ENCODE data around the gene SEMA4B. TPM values are rescaled to one million over a fixed set of nuclear protein-coding genes. Genes with fewer than 3 reads are reported as not detected.
"Not testable (repeated sequence)": the region's sequence is repeated elsewhere in the genome, so short reads cannot be mapped to it uniquely, and the experiment has no call there.

SEMA4B gene
- total RNA-seq, 4 donors from 2014 or later, result 115 to 193 (median 134) TPM

DNA sequence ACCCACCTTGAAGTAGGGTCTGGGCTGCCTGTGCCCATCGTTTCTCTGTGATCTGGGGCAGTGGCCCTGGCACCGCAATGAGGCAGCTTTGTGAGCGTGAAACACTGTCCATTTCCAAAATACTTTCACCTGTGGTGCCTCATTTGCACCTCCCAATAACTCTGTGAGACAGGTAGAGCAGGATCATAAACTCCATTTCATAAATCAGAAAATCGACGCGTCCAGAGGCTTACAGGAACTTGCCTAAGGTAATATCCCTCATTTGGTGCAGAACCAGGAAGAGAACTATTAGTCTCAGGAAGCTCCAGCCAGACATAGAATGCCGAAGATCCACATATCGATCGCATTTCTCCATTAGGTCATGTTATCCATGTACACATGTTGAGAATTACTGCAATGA, 38.2 kb upstream of the SEMA4B start:
- Histone ChIP-seq H3K36me3 (no peaks in the 10 kb centered on the region), H3K27ac (peak overlapping the region; percentile 82 to 89 (median 87)), H3K27me3 (no peaks in the 10 kb centered on the region), H3K4me3 (no peak overlapping the region), H3K4me1 (peaks cover 37 to 89% (median 68%) of the 10 kb centered on the region in 4 donors), H3K9me3 (no peaks in the 10 kb centered on the region)
- no peak for TF ChIP-seq EP300 (IDR thresholded peaks at IDR 0.05; ENCODE audit: low read depth)
- TF ChIP-seq POLR2A (IDR thresholded peaks at IDR 0.05), result no peak
- TF ChIP-seq CTCF (IDR thresholded peaks at IDR 0.05), result no peak
- TF ChIP-seq POLR2AphosphoS5 (IDR thresholded peaks at IDR 0.05), result no peak
- in situ Hi-C loops (cut with MboI; ENCODE audit: low pct_ligation_motif_present in 1 of 4, low pct_unique_long_range_greater_than_20kb in 1 of 4, low sequenced_read_pairs in 3 of 4) (loop anchor here in 1 of 4 donors (10.0 kb wide), 1 partner anchor 52 kb away; no protein-coding TSS in a partner anchor), intact Hi-C loops (cut with DNase I; ENCODE audit: low total_unique reads) (no loop called here)
- 51 to 63% methylated on average over 6 to 9 of the region's 9 CpGs for WGBS, 2 donors (ENCODE audit: low coverage in 1 of 2)
- DNase-seq, result no peak

DNA sequence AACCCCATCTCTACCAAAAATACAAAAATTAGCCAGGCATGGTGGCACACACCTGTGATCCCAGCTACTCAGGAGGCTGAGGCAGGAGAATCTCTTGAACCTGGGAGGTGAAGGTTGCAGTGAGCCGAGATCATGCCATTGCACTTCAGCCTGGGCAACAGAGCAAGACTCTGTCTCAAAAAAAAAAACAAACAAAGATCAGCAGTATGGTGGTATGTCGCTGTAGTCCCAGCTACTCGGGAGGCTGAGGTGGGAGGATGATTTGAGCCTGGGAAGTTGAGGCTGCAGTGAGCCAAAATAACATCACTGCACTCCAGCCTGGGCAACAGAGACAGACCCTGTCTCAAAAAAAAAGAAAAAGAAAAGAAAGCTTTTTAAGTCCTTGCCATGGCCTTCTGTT, 36.9 kb upstream of the SEMA4B start:
- H3K4me1 ChIP-seq, result peaks cover 26 to 83% (median 57%) of the 10 kb centered on the region in 4 donors
- in situ Hi-C loops (cut with MboI; ENCODE audit: low pct_ligation_motif_present in 1 of 4, low pct_unique_long_range_greater_than_20kb in 1 of 4, low sequenced_read_pairs in 3 of 4), result loop anchor here in 1 of 4 donors (10.0 kb wide), 1 partner anchor 51 kb away; no protein-coding TSS in a partner anchor
- H3K9me3 ChIP-seq; H3K4me3 ChIP-seq; intact Hi-C loops (cut with DNase I; ENCODE audit: low total_unique reads); H3K36me3 ChIP-seq; DNase-seq; H3K27me3 ChIP-seq: not testable (repeated sequence)
- 98% methylated on average over 3 of the region's 3 CpGs; no CpG with 5 or more reads in 1 of the 2 donors for WGBS, 2 donors (ENCODE audit: low coverage in 1 of 2)
- H3K27ac ChIP-seq, result peak overlapping the region in 3 of 4 donors; percentile 82 to 89 (median 82)

DNA sequence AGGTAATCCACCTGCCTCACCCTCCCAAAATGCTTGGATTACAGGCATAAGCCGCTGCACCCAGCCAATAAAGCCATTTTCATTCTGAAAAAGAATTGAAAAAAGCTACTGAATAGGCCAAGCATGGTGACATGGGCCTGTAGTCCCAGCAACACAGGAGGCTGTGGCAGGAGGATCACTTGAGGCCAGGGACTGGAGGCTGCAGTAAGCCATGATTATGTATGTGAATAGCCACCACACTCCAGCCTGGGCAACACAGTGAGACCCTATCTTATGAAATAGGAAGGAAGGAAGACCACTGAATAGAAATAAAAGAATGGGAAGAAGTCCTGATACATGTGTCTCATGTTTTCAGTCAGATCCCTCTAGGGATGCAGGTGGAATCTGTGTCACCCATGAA, 36.0 kb upstream of the SEMA4B start:
- Histone ChIP-seq H3K27ac (peak overlapping the region; percentile 82 to 89 (median 83)), H3K4me1 (peaks cover 19 to 74% (median 49%) of the 10 kb centered on the region in 4 donors), H3K27me3 (no peaks in the 10 kb centered on the region), H3K4me3 (no peak overlapping the region), H3K9me3 (no peaks in the 10 kb centered on the region), H3K36me3 (no peaks in the 10 kb centered on the region)
- intact Hi-C loops (cut with DNase I; ENCODE audit: low total_unique reads), result no loop called here
- DNase-seq, result no peak
- TF ChIP-seq EP300 (IDR thresholded peaks at IDR 0.05; ENCODE audit: low read depth) (no peak), POLR2A (IDR thresholded peaks at IDR 0.05) (no peak), CTCF (IDR thresholded peaks at IDR 0.05) (no peak), POLR2AphosphoS5 (IDR thresholded peaks at IDR 0.05) (no peak)
- WGBS, 2 donors (ENCODE audit: low coverage in 1 of 2), result 83 to 95% methylated on average over 1 of the region's 1 CpG
- in situ Hi-C loops (cut with MboI; ENCODE audit: low pct_ligation_motif_present in 1 of 4, low pct_unique_long_range_greater_than_20kb in 1 of 4, low sequenced_read_pairs in 3 of 4), result loop anchor here in 1 of 4 donors (10.0 kb wide), 1 partner anchor 50 kb away; no protein-coding TSS in a partner anchor

GRCh38 chr15:90165659-90166489, 35.3 kb upstream of the SEMA4B start:
- WGBS, 2 donors (ENCODE audit: low coverage in 1 of 2), result 21 to 39% methylated on average over 2 to 14 of the region's 14 CpGs
- no peak overlapping the region for H3K4me3 ChIP-seq
- no peaks in the 10 kb centered on the region for H3K9me3 ChIP-seq
- peaks cover 16 to 66% (median 43%) of the 10 kb centered on the region in 4 donors for H3K4me1 ChIP-seq
- no peaks in the 10 kb centered on the region for H3K36me3 ChIP-seq
- in situ Hi-C loops (cut with MboI; ENCODE audit: low pct_ligation_motif_present in 1 of 4, low pct_unique_long_range_greater_than_20kb in 1 of 4, low sequenced_read_pairs in 3 of 4) (loop anchor here in 1 of 4 donors (10.0 kb wide), 1 partner anchor 49 kb away; no protein-coding TSS in a partner anchor), intact Hi-C loops (cut with DNase I; ENCODE audit: low total_unique reads) (no loop called here)
- no peak for TF ChIP-seq CTCF (IDR thresholded peaks at IDR 0.05)
- peak; percentile 18 for TF ChIP-seq POLR2A (IDR thresholded peaks at IDR 0.05)
- TF ChIP-seq EP300 (IDR thresholded peaks at IDR 0.05; ENCODE audit: low read depth), result peak; percentile 55
- peak; percentile 53 to 75 (median 70) for TF ChIP-seq POLR2AphosphoS5 (IDR thresholded peaks at IDR 0.05)
- H3K27me3 ChIP-seq, result no peaks in the 10 kb centered on the region
- DNase-seq, result peak; percentile 92
- peak overlapping the region; percentile 82 to 89 (median 83) for H3K27ac ChIP-seq

Measured in transverse colon (tissue), 4 donors.